ENCODE results near the gene ECE2. TPM values are rescaled to one million over a fixed set of nuclear protein-coding genes. Genes with fewer than 3 reads are reported as not detected.
A peak's percentile ranks its signal among the peaks of the same experiment; 100 is the strongest.

Gene ECE2
- polyA plus RNA-seq, 1 of the 3 experiments (the other 2 are of a cell fraction), result 0.03 TPM

GRCh38 chr3:184323696-184324095 lies 47.9 kb downstream of the ECE2 start:
- peaks cover 13 to 19% of the 10 kb centered on the region in 2 experiments; a peak in 3 of 4 replicates for H3K4me1 ChIP-seq (ENCODE audit: control insufficient read depth in 1 of 2, insufficient read depth in 2 of 2, low read depth in 1 of 2, low read length in 1 of 2)
- peaks cover 40% of the 10 kb centered on the region for H3F3A ChIP-seq (replicated peaks; ENCODE audit: insufficient read depth)
- peaks cover 67% of the 10 kb centered on the region for H4K20me1 ChIP-seq (ENCODE audit: insufficient read depth)
- H3K27me3 ChIP-seq (ENCODE audit: insufficient read depth), result no peaks in the 10 kb centered on the region
- no peak overlapping the region for H3K27ac ChIP-seq (ENCODE audit: low read depth in 2 of 2, low read length in 1 of 2)
- H3K9ac ChIP-seq, result no peak overlapping the region
- peaks cover 82 to 88% of the 10 kb centered on the region in 2 experiments for H3K36me3 ChIP-seq (replicated peaks in 1 of 2; ENCODE audit: control insufficient read depth in 1 of 2, insufficient read depth in 2 of 2, low read length in 1 of 2)
- ChIA-PET CTCF (interaction anchor here (1.2 to 1.3 kb wide), 2 partner anchors 13 to 18 kb away, joined by 3 to 5 read pairs; partner anchors contain the start of gene FAM131A), POLR2A (interaction anchor here (1.2 kb wide), 1 partner anchor 13 kb away, joined by 3 read pairs; the partner anchor contains the start of gene FAM131A)
- H3K4me3 ChIP-seq (ENCODE audit: low read depth in 2 of 2, low read length in 1 of 2), result no peak overlapping the region
- no peaks in the 10 kb centered on the region for H3K9me3 ChIP-seq
- DNase-seq, result no peak
- TF ChIP-seq CHD2 (IDR thresholded peaks at IDR 0.05; ENCODE audit: low read length, partially characterized antibody) (no peak), EP300 (IDR thresholded peaks at IDR 0.05; ENCODE audit: borderline replicate concordance in 1 of 2, low read depth in 1 of 2, low read length in 1 of 2) (no peak)
- TF ChIP-seq, protein P1, sequence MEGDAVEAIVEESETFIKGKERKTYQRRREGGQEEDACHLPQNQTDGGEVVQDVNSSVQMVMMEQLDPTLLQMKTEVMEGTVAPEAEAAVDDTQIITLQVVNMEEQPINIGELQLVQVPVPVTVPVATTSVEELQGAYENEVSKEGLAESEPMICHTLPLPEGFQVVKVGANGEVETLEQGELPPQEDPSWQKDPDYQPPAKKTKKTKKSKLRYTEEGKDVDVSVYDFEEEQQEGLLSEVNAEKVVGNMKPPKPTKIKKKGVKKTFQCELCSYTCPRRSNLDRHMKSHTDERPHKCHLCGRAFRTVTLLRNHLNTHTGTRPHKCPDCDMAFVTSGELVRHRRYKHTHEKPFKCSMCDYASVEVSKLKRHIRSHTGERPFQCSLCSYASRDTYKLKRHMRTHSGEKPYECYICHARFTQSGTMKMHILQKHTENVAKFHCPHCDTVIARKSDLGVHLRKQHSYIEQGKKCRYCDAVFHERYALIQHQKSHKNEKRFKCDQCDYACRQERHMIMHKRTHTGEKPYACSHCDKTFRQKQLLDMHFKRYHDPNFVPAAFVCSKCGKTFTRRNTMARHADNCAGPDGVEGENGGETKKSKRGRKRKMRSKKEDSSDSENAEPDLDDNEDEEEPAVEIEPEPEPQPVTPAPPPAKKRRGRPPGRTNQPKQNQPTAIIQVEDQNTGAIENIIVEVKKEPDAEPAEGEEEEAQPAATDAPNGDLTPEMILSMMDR (IDR thresholded peaks at IDR 0.05), result no peak
- H3K9me2 ChIP-seq, result no peaks in the 10 kb centered on the region
- no peak overlapping the region for H3K4me2 ChIP-seq
- no peak overlapping the region for H2AFZ ChIP-seq (ENCODE audit: low read depth)
- 97% methylated on average over 7 of the region's 8 CpGs for WGBS (ENCODE audit: low lambda C conversion rate)
- H3K79me2 ChIP-seq (ENCODE audit: insufficient read depth), result peaks cover 96% of the 10 kb centered on the region

- no peak overlapping the region for H3K4me2 ChIP-seq
- H3K4me1 ChIP-seq (ENCODE audit: control insufficient read depth in 1 of 2, insufficient read depth in 2 of 2, low read depth in 1 of 2, low read length in 1 of 2), result peaks cover 2 to 6% of the 10 kb centered on the region in 2 experiments; a peak in 3 of 4 replicates
- TF ChIP-seq RFX5 (IDR thresholded peaks at IDR 0.05; ENCODE audit: low read length), result no peak
- no peak for TF ChIP-seq MXI1 (IDR thresholded peaks at IDR 0.05; ENCODE audit: low read depth, low read length)
- TF ChIP-seq TEAD4 (IDR thresholded peaks at IDR 0.05; ENCODE audit: borderline replicate concordance, insufficient read depth), result no peak
- TF ChIP-seq GATA2 (CRISPR knock-in tag; IDR thresholded peaks at IDR 0.05), result no peak
- no peak for TF ChIP-seq POLR2AphosphoS5 (IDR thresholded peaks at IDR 0.05; ENCODE audit: low read depth, low read length)
- TF ChIP-seq MEF2A (IDR thresholded peaks at IDR 0.05; ENCODE audit: borderline replicate concordance, low read depth), result no peak
- TF ChIP-seq NRF1 (IDR thresholded peaks at IDR 0.05; ENCODE audit: low read depth, low read length), result no peak
- TF ChIP-seq SMC3 (IDR thresholded peaks at IDR 0.05; ENCODE audit: low read depth, low read length), result no peak
- TF ChIP-seq RXRA (IDR thresholded peaks at IDR 0.05; ENCODE audit: borderline replicate concordance, low read depth), result no peak
- H3K9ac ChIP-seq, result no peak overlapping the region
- DNase-seq, result peak; percentile 4
- H3K27ac ChIP-seq (ENCODE audit: low read depth in 2 of 2, low read length in 1 of 2), result no peak overlapping the region
- H3K27me3 ChIP-seq (ENCODE audit: insufficient read depth), result no peaks in the 10 kb centered on the region
- ChIA-PET POLR2A (no interaction called here), CTCF (interaction anchor here (1.3 kb wide), 1 partner anchor 12 kb away, joined by 5 read pairs; the partner anchor contains the start of gene FAM131A)
- peaks cover 89 to 97% of the 10 kb centered on the region in 2 experiments for H3K36me3 ChIP-seq (replicated peaks in 1 of 2; ENCODE audit: control insufficient read depth in 1 of 2, insufficient read depth in 2 of 2, low read length in 1 of 2)
- H3F3A ChIP-seq (replicated peaks; ENCODE audit: insufficient read depth), result peaks cover 44% of the 10 kb centered on the region
- no peak overlapping the region for H2AFZ ChIP-seq (ENCODE audit: low read depth)
- H3K4me3 ChIP-seq (ENCODE audit: low read depth in 2 of 2, low read length in 1 of 2), result no peak overlapping the region
- peaks cover 97% of the 10 kb centered on the region for H3K79me2 ChIP-seq (ENCODE audit: insufficient read depth)
- peaks cover 53% of the 10 kb centered on the region for H4K20me1 ChIP-seq (ENCODE audit: insufficient read depth)
- no peaks in the 10 kb centered on the region for H3K9me2 ChIP-seq
- H3K9me3 ChIP-seq, result no peaks in the 10 kb centered on the region
- WGBS (ENCODE audit: low lambda C conversion rate), result 95% methylated on average over 13 of the region's 13 CpGs
These were observed 49.4 kb downstream of the ECE2 start for GRCh38 chr3:184325269-184325668.

All from SK-N-SH (cell line).